ENCODE data around the gene CSH1. TPM values are rescaled to one million over a fixed set of nuclear protein-coding genes. Genes with fewer than 3 reads are reported as not detected.
"Not testable (repeated sequence)": the region's sequence is repeated elsewhere in the genome, so short reads cannot be mapped to it uniquely, and the experiment has no call there.

The CSH1 gene
- total RNA-seq, 1 donor from 2014 or later = not detected

DNA sequence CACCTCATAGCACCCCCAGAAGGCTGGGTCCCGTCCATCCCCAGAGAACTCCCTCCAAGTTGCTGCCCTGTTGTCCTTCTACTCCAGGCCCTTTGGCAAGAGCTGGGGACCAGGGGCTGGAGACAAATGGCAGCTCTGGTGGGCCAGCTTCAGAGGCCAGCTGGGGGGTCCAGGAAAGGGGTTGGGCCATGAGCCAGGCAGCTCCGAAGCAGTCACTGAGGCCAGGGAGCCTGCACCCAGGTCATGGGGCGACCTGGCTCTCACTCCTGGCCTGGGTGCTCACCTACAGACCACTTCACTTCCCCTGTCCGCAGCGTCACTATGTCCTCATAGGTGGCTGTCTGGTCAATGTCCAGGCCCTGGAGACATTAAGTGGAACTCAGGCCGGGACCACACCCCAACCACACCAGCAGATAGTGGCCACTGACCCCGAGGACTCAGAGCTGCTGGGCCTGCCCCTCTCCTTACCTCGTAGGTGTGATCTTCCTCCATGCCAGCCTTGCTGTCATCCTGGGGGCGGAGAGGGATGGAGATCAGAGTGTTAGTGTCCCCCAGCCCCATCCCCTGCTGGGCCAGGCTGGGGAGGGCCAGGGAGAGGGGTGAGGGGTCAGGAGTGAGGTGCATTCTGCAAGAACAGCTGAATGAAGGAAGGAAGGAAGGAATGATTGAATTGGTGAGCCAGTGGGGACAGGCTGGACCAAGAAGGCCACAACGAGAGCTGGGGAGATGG lies 32.8 kb upstream of the CSH1 start:
- DNase-seq = no peak

DNA sequence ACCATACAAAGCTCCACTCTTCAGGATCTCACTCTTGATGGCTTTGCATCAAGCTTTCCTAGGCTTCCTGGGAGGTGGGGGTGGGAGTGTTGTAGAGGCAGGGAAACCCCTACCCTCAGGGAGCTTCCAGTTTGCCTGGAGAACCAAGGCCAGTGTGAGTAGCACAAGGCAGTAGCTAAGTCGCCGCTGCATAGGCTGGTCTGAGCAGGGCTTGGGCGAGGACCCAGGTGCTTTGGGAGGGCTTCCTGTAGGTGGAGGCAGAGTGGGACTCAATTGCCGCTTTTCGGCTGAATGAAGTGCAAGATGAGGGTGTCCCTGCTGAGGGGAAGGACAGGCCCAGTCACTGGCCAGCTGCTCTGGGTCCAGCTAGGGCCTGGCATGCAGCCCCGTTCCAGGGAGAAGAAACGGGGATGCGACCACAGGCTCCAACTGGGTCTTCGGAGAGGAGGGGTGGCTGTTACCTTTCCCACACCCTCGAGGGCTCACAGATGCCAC lies 31.8 kb upstream of the CSH1 start:
- DNase-seq = no peak

DNA sequence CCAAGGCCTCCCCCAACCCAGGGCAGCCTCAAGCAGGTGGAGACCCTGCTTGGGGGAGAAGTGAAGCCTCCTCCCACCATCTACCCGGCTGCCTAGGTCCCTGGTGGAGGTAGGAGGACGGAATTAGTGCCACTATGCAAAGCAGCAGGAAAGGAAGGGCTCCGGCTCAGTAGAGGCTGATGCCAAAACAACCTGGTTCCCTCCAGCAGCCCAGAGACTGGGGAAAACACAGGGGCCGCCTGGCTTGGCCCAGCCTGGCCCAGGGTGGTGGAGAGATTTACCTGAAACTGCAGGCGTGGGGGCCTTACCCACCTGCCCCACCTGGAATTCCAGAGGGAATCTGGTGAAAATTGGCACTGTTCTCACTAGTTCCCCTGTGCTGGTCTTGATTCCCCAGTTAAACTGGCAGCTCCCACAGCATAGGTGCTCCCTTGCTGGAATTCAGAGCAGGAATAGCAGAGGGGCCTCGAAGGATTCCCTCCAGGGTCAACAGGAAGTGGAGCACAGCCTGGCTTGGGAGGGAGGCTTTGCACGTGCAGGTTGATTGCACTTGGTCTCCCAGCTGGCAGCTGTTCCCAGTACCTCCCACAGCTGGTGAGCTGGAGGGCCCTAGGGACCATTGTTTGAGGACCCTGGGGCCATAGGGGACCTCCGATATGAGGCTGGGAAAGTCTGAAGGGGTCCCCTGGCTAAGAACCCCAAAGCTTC lies 31.2 kb upstream of the CSH1 start:
- no peak for DNase-seq

DNA sequence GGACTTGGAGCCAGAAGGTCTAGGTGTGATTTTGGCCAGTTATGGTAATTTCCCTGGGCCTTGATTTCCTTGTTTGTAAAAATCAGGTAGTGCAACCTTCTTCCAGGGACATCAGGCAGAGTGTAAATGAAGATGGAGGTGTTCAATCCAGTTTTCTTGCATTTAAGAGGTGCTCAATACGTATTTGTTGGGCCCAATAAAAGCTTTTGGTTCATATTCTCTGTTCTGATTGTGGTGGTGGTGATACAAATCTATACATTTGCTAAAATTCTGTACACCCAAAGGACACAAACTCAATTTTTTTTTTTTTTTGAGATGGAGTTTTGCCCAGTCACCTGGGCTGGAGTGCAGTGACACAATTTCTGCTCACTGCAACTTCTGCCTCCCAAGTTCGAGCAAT lies 29.8 kb upstream of the CSH1 start:
- DNase-seq = no peak

DNA sequence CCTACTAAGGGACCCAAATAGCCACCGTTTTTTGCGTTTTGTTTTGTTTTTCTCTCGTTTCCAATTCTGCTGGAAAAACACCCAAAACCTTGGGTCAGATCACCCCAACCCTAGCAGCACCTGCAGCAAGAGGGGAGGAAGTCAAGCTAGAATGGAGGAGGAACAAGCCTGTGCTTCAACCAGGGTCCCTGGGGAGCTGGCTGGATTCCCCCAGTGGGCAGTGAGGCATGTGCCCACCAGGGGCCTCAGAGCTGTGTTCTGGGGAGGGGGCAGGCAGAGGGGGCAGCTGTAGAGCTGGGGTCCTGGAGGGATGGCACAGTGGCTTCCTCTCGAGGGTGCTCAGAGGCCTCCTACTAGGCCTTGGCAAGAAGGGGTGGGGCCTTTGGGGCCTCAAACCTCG lies 29.2 kb upstream of the CSH1 start:
- no peak for DNase-seq

DNA sequence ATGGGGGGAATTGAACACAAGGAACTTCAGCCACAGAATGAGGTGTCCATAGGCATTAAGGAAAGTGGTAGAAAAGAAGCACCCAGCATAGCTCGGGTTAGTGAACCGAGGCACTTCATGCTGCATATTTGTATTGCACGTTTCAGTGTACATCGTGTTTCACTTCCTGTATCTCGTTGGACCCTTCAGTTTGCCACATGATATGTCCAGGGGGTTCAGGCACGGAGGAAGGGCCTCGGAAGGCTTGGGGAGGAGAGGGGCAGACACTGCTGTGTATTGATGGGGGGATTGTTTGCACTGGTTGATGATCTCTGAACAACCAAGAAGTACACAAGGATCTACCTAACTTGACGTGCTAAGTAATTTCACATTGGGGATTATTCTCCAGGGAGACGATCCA lies 26.0 kb upstream of the CSH1 start:
- not testable (repeated sequence) for DNase-seq

GRCh38 chr17:63920779-63921178 lies 24.4 kb upstream of the CSH1 start:
- not testable (repeated sequence) for DNase-seq

DNA sequence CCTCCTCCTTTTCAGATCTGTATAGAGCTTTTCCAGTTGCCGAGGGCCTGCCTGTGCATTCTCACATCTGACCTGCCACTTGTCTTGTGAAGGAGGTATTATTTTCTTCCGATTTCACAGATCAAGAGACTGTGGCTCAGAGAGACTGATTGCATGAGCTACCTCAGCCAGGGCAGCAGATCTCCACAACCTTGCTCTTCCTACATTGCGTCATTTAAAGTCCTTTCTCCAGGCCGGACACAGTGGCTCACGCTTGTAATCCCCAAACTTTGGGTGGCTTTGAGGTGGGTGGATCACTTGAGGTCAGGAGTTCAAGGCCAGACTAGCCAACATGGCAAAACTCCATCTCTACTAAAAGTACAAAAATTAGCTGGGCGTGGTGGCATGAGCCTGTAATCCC lies 23.7 kb upstream of the CSH1 start:
- not testable (repeated sequence) for DNase-seq

DNA sequence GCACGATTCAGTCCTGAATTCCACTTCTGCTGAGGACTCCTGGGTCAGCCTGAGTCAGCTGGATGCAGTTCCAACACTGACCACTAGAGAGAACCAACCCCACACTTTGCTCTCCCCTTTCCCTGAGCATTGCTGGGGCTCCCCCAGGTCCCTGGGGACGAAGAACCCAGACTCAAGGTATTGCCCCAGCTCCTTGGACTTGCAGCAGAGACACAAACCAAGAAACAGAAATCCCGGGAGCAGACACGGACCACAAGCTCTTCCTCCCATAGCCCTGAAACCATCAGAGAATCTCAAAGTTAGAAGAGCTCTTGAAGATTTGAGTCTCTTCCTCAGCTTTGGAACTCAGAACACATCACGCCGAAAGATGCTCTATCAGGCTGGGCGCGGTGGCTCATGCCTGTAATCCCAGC lies 22.9 kb upstream of the CSH1 start:
- DNase-seq = no peak

- DNase-seq = not testable (repeated sequence)
Measured at GRCh38 chr17:63918789-63919305, 22.5 kb upstream of the CSH1 start, which contains the start of gene GH1. TSS of gene GH1 (minus strand) at chr17:63918839. CDS start at chr17:63918776, 63 bp downstream.

DNA sequence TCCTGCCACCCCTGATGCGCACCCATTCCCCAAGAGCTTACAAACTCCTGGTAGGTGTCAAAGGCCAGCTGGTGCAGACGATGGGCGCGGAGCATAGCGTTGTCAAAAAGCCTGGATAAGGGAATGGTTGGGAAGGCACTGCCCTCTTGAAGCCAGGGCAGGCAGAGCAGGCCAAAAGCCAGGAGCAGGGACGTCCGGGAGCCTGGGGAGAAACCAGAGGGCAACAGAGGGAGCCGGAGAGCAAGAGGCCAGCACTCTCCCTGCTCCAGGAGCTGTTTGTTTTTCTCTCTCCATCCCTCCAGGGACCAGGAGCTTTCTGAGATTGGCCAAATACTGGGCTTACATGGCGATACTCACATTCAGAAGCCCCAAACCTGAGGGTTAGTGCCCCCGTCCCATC lies 21.9 kb upstream of the CSH1 start:
- no peak for DNase-seq

GRCh38 chr17:63917646-63918045 lies 21.3 kb upstream of the CSH1 start:
- DNase-seq = no peak

- not testable (repeated sequence) for DNase-seq
Measured at GRCh38 chr17:63917206-63917605, 20.8 kb upstream of the CSH1 start.

GRCh38 chr17:63916566-63917185 lies 20.3 kb upstream of the CSH1 start:
- DNase-seq = no peak

DNA sequence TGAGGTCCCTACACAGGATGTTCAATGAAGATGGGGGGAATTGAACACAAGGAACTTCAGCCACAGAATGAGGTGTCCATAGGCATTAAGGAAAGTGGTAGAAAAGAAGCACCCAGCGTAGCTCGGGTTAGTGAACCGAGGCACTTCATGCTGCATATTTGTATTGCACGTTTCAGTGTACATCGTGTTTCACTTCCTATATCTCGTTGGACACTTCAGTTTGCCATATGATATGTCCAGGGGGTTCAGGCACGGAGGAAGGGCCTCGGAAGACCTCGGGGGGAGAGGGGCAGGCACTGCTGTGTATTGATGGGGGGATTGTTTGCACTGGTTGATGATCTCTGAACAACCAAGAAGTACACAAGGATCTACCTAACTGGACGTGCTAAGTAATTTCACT lies 19.4 kb upstream of the CSH1 start:
- not testable (repeated sequence) for DNase-seq

DNA sequence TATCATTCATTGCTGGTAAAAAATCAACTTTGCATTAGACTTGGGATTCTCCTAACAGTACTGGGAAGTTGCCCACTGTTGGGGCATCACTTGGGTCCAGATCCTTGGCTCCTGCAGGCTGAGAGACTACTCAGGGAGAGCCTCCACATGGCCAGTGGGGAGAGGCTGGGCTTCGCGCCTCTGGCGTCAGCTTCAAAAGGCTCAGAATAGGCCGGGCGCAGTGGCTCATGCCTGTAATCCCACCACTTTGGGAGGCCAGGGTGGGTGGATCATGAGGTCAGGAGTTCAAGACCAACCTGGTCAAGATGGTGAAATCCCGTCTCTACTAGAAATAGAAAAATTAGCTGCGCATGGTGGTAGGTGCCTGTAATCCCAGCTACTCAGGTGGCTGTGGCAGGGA lies 18.1 kb upstream of the CSH1 start:
- DNase-seq = no peak

- no peak for DNase-seq
Measured at GRCh38 chr17:63911657-63912100, 15.3 kb upstream of the CSH1 start.

DNA sequence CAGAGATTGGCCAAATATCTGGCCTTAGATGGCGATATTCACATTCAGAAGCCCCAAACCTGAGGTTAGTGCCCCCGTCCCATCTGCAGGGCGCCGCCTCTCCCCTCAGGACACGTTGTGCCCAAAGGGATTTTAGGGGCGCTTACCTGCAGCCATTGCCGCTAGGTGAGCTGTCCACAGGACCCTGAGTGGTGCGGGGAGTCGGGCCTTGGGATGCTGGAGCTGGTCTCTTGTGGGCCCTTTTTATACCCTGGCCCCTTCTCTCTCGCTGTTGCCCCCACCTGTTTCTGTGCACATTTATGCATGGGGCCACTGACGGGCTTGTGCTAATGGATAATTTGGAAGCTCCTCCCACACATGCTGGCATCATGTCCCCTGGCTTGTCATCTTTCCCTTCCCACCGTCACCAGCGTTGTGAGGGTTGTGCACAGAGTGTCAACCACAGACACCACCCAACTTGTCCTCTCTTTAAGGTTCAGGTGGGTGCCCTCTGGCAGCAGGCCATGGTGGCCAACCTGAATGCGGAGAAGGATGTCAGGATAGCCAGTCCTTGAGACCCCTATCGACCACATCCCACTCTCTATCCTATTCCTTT lies 14.8 kb upstream of the CSH1 start, which contains the start of gene CSHL1:
CSHL1 (minus strand) TSS at position 218 of the 595 bp plus-strand sequence; CDS start at position 156, 62 bp downstream.
- no peak for DNase-seq

DNA sequence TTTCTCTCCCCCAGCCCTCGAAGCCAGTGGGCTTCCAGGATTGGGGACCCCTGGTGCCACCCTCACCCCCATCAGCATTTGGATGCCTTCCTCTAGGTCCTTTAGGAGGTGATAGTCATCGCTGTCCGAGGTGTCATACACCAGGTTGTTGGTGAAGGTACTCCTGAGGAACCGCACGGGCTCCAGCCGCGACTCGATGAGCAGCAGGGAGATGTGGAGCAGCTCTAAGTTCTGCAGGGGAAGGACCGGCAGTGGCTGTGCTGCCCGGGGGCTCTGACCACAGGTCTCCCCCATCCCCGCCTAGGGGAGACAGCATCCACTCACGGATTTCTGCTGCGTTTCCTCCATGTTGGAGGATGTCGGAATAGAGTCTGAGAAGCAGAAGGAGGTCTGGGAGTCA lies 13.7 kb upstream of the CSH1 start:
- DNase-seq = no peak

GRCh38 chr17:63909586-63909985 lies 13.2 kb upstream of the CSH1 start:
- not testable (repeated sequence) for DNase-seq

- DNase-seq = not testable (repeated sequence)
Measured at GRCh38 chr17:63907161-63907778, 10.9 kb upstream of the CSH1 start.

DNA sequence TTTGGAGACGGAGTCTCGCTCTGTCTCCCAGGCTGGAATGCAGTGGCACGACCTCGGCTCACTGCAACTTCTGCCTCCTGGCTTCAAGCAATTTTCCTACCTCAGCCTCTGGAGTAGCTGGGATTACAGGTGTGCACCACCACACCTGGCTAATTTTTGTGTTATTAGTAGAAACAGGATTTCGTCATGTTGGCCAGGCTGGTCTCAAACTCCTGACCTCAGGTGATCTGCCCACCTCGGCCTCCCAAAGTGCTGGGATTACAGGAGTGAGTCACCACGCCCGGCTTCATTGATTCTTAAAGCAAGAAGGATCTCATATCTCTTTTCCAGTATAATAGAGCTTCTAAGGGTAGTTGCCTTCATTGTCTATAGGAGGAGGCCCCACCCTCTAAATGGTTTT lies 8.4 kb upstream of the CSH1 start:
- not testable (repeated sequence) for DNase-seq
